Medulla oblongata (tissue), 1 donor: ENCODE results near the gene MAP2K2.

ENCODE experiments used
- DNase-seq: peaks from one replicate; pipeline ENCODE4 v3.0.0-alpha.2; 2015; ENCODE audit errors: extremely low spot score

The MAP2K2 gene

DNA sequence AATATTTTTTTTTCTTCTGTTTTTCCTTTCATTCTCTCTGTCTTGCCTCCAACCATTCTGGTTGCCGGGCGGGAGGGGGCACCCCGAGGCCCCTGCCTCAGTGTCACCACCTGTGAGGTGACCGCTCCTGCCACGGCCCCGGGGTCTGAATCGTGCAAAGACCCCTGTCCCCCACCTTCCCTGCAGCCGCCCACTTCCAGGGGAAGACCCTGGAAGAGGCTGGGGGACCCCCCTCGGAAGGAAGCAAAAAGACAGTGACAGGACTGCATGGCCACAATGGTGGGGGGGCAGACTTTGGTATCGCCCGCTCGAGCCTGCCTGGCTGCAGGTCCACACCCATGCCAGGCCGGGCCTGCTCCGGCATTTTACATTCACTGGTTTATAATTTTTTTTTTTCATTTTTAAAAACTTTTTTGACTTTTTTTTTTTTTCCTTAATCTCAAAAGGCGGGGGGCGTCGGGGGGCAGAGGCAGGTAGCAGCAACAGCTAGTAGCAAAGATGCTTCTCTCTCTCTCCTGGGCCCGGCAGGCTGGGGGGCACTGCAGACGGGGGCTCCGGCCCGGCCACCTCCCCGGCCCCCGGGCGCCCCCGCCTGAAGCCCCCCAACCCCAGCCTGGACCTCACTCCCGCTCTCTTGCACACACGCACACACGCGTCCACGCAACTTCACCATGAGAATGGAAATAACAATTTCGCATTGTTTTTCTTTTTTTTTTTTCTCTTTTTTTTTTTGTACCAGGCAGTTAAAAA is 79.8 kb downstream of the MAP2K2 start:
- no peak for DNase-seq

DNA sequence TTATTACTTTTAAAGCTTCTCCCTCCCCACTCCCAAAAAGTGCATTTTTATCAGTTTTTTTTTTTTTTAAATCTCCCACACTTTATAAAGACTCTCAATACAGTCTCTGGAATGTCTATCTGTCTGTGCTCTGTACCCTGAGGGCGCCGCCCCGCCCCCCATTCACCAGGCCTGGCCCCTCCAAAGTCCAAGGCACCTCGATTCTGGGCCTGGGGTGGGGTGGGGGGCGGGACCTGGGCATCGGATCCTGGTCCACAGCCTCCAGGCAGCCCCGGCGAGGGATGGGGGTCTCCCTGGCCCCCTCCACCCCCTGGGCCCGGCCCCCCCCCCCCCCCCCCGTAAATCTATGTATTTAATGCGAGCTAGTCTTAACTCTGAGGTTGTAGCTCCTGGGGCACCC is 80.5 kb downstream of the MAP2K2 start:
- no peak for DNase-seq

DNA sequence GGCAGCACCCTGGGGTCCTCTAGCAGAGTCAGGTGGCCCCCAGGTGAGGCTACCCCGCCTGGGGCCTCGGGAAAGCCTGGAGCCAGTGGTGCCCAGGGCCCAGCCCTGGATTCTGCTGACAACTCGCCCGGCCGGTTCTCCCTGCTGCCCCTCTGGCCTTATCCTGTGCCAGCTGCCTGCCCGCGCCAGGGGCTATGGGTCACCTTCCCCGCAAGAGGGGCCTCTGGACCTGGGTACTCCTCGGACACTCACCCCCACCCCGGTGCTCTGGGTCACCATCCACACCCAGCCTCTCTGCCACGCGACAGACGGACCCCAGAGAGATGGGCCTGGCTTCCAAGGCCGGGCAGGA is 81.2 kb downstream of the MAP2K2 start:
- no peak for DNase-seq

GRCh38 chr19:4042064-4042730 is 81.7 kb downstream of the MAP2K2 start:
- no peak for DNase-seq
